OCI-LY3 (cell line): ENCODE data around the gene STAT5A.

ENCODE experiments used
- CTCF ChIP-seq: fragments of 200-600, 300-600 bp; sonication (generic); IDR thresholded peaks from 2 replicates; pipeline ENCODE4 v1.5.1; 2014; ENCODE audit warnings: antibody characterized with exemption, low read length, low read depth
- EZH2phosphoT487 ChIP-seq: fragments of 200-600 bp; shearing (Covaris generic); IDR thresholded peaks from 2 replicates; pipeline ENCODE4 v1.6.1; 2018; ENCODE audit warnings: antibody characterized with exemption, mixed run types, low read depth

DNA sequence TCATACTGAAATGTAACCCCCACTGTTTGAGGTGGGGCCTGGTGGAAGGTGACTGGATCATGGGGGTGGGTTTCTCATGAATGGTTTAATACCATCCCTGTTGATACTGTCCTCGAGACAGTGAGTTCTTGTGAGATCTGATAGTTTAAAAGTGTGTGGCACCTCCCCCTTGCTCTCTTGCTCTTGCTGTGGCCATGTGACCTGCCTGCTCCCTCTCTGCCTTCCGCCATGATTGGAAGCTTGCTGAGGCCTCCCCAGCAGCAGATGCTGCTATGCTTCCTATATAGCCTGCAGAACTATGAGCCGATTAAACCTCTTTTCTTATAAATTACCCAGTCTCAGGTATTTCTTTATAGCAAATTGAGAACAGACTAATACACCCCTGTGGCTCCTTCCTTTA is 59.3 kb downstream of the STAT5A start:
- TF ChIP-seq CTCF (no peak), EZH2phosphoT487 (no peak)
